Thymus (tissue), 11 donors: Measurements from ENCODE around the gene EIF2B5. TPM values are rescaled to one million over a fixed set of nuclear protein-coding genes. Genes with fewer than 3 reads are reported as not detected.
"Not testable (repeated sequence)": the region's sequence is repeated elsewhere in the genome, so short reads cannot be mapped to it uniquely, and the experiment has no call there.

ENCODE experiments used
- DNase-seq, 9 donors: peaks; one replicate each; pipeline ENCODE4 v3.0.0-alpha.2; 2013; ENCODE audit warnings: low spot score in 9 of 9, low read depth in 6 of 9, missing footprints in 1 of 9
- H3K27ac ChIP-seq, 2 donors: one replicate each; pipeline ENCODE4 v1.5.1; 2013; ENCODE audit warnings: control low read depth in 1 of 2, low read depth in 1 of 2, low read length in 1 of 2, mild to moderate bottlenecking in 1 of 2, moderate library complexity in 1 of 2
- H3K27me3 ChIP-seq, 2 donors: one replicate each; pipeline ENCODE4 v1.5.1; 2013; ENCODE audit warnings: low read length in 1 of 2; ENCODE audit not compliant: control insufficient read depth in 2 of 2, insufficient read depth in 1 of 2
- H3K36me3 ChIP-seq, 2 donors: one replicate each; pipeline ENCODE4 v1.5.1; 2013; ENCODE audit warnings: low read length in 1 of 2, mild to moderate bottlenecking in 1 of 2, moderate library complexity in 1 of 2; ENCODE audit not compliant: control insufficient read depth in 2 of 2, insufficient read depth in 2 of 2
- H3K4me1 ChIP-seq, 2 donors: one replicate each; pipeline ENCODE4 v1.5.1; 2013; ENCODE audit warnings: low read length in 2 of 2; ENCODE audit not compliant: control insufficient read depth in 2 of 2, insufficient read depth in 2 of 2
- H3K4me3 ChIP-seq, 2 donors: one replicate each; pipeline ENCODE4 v1.5.1; 2013; ENCODE audit warnings: low read length in 2 of 2, control low read depth in 1 of 2, mild to moderate bottlenecking in 1 of 2
- H3K9me3 ChIP-seq, 2 donors: one replicate each; pipeline ENCODE4 v1.5.1; 2013; ENCODE audit warnings: low read length in 1 of 2, mild to moderate bottlenecking in 1 of 2; ENCODE audit not compliant: control insufficient read depth in 2 of 2, insufficient read depth in 1 of 2
- WGBS: extraction: QIAGEN DNeasy Blood & Tissue Kit; methylation state at CpG from one replicate; pipeline ENCODE4 v1.1.7; 2013; 5-methylcytosine and 5-hydroxymethylcytosine counted together
- polyA plus RNA-seq: library from polyadenylated mRNA; stranded (reverse); fragments of 200-250 nt; gene quantifications from one replicate; pipeline ENCODE4 v1.2.3, GENCODE V29; 2013
- total RNA-seq: library from RNA; stranded (reverse); fragments of 120-200 nt; gene quantifications from one replicate; pipeline ENCODE4 v1.2.4, GENCODE V29; 2013
- donor health status: healthy.

Gene EIF2B5
- total and polyA plus RNA-seq, 2 donors: 32.2 to 47.3 TPM

DNA sequence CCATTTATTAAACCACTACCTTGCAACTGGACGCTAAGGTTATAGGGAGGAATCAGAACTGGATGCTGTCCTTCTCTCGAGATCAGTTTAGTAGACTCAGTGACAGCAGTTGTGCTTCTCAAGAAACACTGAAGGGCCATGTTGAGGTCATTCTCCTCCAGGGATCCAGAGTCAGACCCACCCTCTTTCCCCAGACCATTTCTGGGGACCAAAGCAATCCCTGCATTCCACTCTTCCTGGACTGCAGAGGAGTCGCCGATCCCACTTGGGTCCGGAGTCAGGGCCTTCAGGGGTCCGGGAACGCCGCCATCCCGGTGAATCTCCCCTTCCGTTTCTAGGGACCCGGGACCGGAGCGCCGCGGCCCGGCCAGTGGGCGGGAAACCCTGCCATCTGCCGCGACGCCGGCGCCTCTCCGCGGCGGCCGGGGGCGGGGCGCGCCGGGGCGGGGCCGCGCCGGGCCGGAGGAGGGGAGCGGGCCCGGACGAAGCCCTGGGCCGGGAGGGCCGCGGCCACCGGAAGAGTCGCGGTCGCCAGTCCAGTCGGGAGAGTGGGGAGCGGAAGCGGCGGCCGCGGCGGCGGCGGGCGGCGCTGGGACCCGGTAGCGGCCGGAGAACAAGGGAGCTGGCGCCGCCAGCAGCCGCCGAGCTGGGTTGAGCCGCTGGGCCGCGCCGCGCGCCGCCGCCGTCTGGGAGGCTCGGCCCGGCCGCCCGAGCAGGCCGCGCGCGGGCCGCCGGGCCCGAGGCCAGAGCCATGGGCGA is 19.9 kb downstream of the EIF2B5 start, which contains the start of gene DVL3:
Gene DVL3 (plus strand): TSS at position 493 of the 759 bp plus-strand sequence. CDS start 259 bp downstream, at position 752.
- peak in 2 of 9 donors; percentile 28 to 47 for DNase-seq
- 2% methylated on average over 84 of the region's 84 CpGs for WGBS
- Histone ChIP-seq H3K4me3 (peak within 1 kb of the TSS; percentile 69 to 78), H3K4me1 (peaks cover 9 to 21% of the 10 kb centered on the region in 2 donors), H3K36me3 (no peaks in the 10 kb centered on the region), H3K27me3 (peaks cover 0 to 8% of the 10 kb centered on the region in 2 donors), H3K27ac (peak within 1 kb of the TSS; percentile 37 to 79), H3K9me3 (no peaks in the 10 kb centered on the region)

DNA sequence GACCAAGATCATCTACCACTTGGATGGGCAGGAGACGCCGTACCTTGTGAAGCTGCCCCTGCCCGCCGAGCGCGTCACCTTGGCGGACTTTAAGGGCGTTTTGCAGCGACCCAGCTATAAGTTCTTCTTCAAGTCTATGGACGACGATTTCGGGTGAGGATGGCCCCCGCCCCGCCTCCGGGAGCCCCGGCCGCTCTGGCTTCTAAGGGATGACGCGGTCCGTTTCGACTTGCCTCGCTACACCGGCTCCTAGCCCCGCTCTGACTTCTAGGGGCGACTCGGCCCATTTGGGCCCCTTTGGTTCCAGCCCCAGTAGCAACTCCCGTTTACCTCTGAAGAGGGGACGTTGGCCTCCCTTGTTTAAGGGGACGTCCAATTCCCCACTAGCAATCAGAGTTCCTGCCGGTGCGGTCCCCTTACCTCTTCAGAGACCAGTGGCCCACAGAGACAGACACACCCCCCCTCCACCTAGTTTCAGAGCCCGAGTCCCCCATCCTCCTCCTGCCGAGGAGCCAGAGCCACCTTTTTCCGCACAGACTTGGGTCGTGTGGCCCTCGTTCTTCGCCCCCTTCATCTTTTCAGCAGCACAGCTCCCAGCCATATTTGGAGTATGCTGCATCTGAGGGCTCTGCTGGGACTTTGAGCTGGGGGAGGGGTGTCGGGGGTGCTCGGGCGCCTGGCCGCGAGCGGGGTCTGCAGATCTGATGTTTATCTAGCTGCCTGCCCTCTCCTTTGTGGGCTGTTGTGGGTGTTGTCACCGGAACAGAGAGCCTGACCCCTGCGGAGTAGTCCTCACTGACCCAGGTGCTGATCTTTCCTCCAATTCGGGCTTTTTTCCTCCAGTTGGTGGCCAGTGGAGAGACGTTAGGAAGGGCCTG is 20.7 kb downstream of the EIF2B5 start:
- H3K9me3 ChIP-seq: no peaks in the 10 kb centered on the region
- no peaks in the 10 kb centered on the region for H3K36me3 ChIP-seq
- peak in 2 of 9 donors; percentile 32 to 58 for DNase-seq
- H3K27ac ChIP-seq: peak overlapping the region; percentile 37 to 79
- H3K27me3 ChIP-seq: peaks cover 0 to 8% of the 10 kb centered on the region in 2 donors
- peaks cover 9 to 21% of the 10 kb centered on the region in 2 donors for H3K4me1 ChIP-seq
- H3K4me3 ChIP-seq: peak overlapping the region; percentile 69 to 78
- WGBS: under 1% methylated on average over 47 of the region's 47 CpGs

DNA sequence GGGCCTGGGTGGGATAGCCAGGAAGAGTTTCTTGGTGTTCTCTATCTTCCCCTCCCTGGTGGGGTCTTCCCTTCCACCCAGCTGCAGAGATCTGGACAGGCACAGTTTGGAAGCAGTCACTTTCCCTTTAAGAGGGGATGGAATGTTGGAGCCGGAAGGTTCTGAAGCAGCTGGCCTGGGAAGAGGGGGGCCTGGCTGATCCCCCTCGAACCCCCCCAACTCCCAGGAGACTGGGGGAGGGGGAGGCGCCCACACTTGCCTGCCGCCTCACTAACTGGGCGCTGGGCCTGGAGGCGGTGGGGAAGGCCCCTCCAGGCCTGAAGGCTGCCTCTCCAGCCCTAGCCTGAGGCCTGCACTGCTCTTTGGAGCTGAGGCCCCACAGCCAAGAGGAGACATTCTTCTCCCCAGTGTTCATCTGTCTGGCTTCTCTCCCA is 21.4 kb downstream of the EIF2B5 start:
- H3K9me3 ChIP-seq: no peaks in the 10 kb centered on the region
- DNase-seq: peak in 1 of 9 donors; percentile 16
- no peaks in the 10 kb centered on the region for H3K36me3 ChIP-seq
- H3K4me1 ChIP-seq: peaks cover 9 to 21% of the 10 kb centered on the region in 2 donors
- H3K27ac ChIP-seq: no peak overlapping the region
- 10% methylated on average over 6 of the region's 6 CpGs for WGBS
- peaks cover 0 to 8% of the 10 kb centered on the region in 2 donors for H3K27me3 ChIP-seq
- H3K4me3 ChIP-seq: peak overlapping the region; percentile 69 to 78

DNA sequence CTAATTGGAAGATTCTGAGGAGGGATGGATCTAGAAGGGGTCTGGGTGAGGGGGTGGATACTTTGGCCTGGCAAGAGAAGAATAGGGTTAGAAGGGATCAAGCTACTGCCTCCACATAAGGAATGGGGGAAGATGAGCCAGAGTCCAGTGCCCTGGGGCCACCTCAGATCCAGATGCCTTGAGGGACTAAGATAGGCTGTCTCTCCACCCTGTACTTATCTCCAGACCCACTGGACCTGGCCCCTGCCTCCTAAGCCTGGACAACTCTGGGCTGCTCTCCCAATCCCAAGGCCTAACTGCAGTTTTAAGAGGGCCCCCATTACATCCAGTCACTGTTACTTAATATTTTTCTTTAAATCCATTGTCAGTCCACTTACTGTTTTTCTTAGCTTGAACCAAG is 22.0 kb downstream of the EIF2B5 start:
- H3K4me3 ChIP-seq: peak overlapping the region in 1 of 2 donors; percentile 78
- H3K9me3 ChIP-seq: no peaks in the 10 kb centered on the region
- peaks cover 0 to 8% of the 10 kb centered on the region in 2 donors for H3K27me3 ChIP-seq
- H3K4me1 ChIP-seq: peaks cover 9 to 21% of the 10 kb centered on the region in 2 donors
- H3K36me3 ChIP-seq: no peaks in the 10 kb centered on the region
- no peak overlapping the region for H3K27ac ChIP-seq
- no peak for DNase-seq

DNA sequence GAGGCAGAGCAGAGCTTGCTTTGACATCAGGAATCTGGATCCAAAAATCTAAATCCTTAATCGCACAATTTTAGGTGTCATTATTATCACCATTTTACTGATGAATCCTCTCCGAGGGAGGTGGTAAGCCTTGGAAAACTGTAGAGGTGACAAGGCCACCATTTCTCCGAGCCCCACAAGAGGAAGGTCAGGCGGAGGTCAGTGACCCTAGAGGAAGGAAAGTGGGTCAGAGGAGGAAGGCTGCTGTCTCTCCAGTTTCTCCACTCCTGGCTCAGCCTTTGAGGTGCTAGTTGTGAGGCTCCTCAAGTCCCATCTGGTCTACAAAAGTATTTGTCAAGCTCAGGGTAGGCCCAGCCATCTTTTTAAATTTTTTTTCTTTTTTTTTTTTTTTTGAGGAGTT is 23.2 kb downstream of the EIF2B5 start:
- no peak for DNase-seq
- no peaks in the 10 kb centered on the region for H3K9me3 ChIP-seq
- H3K27ac ChIP-seq: no peak overlapping the region
- H3K36me3 ChIP-seq: peaks cover 0 to under 1% of the 10 kb centered on the region in 2 donors
- WGBS: 98% methylated on average over 4 of the region's 4 CpGs
- H3K27me3 ChIP-seq: peaks cover 0 to 8% of the 10 kb centered on the region in 2 donors
- no peak overlapping the region for H3K4me3 ChIP-seq
- H3K4me1 ChIP-seq: peaks cover 9 to 21% of the 10 kb centered on the region in 2 donors

DNA sequence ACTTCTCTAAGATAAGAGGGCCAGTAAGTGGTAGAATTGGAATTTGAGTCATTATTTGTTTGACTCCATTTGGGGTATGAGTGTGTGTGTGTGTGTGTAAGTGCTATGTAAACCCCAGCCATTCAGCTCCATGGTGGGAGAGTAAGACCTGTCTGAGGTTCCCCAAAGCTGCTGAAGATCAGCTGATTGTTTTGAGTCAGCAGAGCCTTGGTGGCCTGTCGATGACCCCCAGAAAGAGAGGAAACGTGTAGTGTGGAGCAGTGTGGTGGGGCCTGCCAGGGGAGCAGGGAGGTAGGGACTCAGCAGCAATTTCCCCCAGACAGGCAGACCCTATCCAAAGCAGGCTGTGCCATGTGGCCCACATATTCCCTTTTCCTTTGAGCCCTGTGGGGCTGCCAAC is 25.3 kb downstream of the EIF2B5 start:
- H3K27ac ChIP-seq: no peak overlapping the region
- DNase-seq: no peak
- H3K36me3 ChIP-seq: peaks cover 4 to 18% of the 10 kb centered on the region in 2 donors
- peaks cover 9 to 18% of the 10 kb centered on the region in 2 donors for H3K4me1 ChIP-seq
- H3K9me3 ChIP-seq: no peaks in the 10 kb centered on the region
- H3K4me3 ChIP-seq: no peak overlapping the region
- 60% methylated on average over 2 of the region's 2 CpGs for WGBS
- H3K27me3 ChIP-seq: peaks cover 0 to 4% of the 10 kb centered on the region in 2 donors

DNA sequence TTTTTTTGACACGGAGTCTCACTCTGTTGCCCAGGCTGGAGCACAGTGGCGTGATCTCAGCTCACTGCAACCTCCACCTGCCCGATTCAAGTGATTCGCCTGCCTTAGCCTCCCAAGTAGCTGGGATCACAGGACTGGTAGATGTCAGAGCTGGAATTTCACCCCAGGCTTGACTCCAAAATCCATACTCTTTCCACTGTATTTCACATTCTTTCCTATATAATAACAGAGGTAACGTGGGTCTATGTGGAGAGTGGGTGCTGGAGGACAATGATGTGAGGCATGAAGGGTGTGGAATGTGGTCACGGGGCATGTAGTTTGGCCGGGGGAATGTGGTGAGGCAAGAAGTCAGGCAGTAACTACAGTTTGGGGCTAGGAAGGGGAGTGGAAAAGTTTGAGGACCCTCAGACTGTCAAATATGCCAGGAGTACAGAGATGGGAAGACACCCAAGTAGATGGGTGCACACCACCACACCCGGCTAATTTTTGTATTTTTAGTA is 27.5 kb downstream of the EIF2B5 start:
- H3K36me3 ChIP-seq: peaks cover 15 to 33% of the 10 kb centered on the region in 2 donors
- not testable (repeated sequence) for H3K4me1 ChIP-seq, H3K9me3 ChIP-seq, DNase-seq, H3K27ac ChIP-seq, H3K27me3 ChIP-seq, H3K4me3 ChIP-seq
- 89% methylated on average over 8 of the region's 8 CpGs for WGBS

DNA sequence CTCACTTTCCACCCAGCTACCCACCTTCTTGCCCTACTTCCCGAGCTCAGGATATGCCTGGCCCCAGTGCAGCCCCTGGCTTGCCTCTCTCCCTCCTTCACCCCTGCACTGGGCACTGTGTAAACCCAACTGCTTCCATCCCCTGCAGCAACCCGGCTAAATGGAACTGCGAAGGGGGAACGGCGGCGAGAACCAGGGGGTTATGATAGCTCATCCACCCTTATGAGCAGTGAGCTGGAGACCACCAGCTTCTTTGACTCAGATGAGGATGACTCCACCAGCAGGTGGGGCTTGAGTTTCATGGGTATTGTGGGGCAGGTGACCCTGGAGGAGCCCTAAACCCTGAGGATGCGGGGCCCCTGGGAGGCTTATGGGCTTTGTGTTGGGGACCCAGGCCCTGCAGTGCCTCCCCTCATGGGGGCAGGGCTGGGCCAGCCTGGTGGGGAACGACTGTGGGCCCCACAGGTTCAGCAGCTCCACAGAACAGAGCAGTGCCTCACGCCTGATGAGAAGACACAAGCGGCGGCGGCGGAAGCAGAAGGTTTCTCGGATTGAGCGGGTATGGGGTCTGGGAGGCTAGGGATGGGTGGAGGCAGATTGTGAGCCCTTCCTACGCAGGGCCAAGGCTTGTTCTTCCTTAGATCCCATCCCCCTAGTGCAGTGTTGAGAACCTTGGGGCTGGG is 29.6 kb downstream of the EIF2B5 start:
- no peaks in the 10 kb centered on the region for H3K27me3 ChIP-seq
- no peaks in the 10 kb centered on the region for H3K4me1 ChIP-seq
- H3K4me3 ChIP-seq: no peak overlapping the region
- no peak overlapping the region for H3K27ac ChIP-seq
- no peaks in the 10 kb centered on the region for H3K9me3 ChIP-seq
- 98% methylated on average over 16 of the region's 16 CpGs for WGBS
- H3K36me3 ChIP-seq: peaks cover 22 to 48% of the 10 kb centered on the region in 2 donors
- no peak for DNase-seq
